Osteocyte (in vitro differentiated cells): ENCODE data around the gene SLC13A4. TPM values are rescaled to one million over a fixed set of nuclear protein-coding genes. Genes with fewer than 3 reads are reported as not detected.

Source experiments
- DNase-seq: peaks from one replicate; pipeline ENCODE4 v3.0.0; 2021; ENCODE audit warnings: mixed read lengths; ENCODE audit not compliant: unreplicated experiment; ENCODE audit errors: extremely low spot score
- H3K27ac Mint-ChIP-seq: one replicate; pipeline ENCODE4 v1.8.0; 2021; ENCODE audit warnings: mild to moderate bottlenecking, mixed read lengths; ENCODE audit not compliant: unreplicated experiment
- H3K27me3 Mint-ChIP-seq: one replicate; pipeline ENCODE4 v1.8.0; 2021; ENCODE audit warnings: mixed read lengths; ENCODE audit not compliant: unreplicated experiment
- H3K36me3 Mint-ChIP-seq: one replicate; pipeline ENCODE4 v1.8.0; 2021; ENCODE audit warnings: mixed read lengths; ENCODE audit not compliant: unreplicated experiment
- H3K4me1 Mint-ChIP-seq: one replicate; pipeline ENCODE4 v1.8.0; 2021; ENCODE audit warnings: mixed read lengths; ENCODE audit not compliant: unreplicated experiment
- H3K4me3 Mint-ChIP-seq: one replicate; pipeline ENCODE4 v1.8.0; 2021; ENCODE audit warnings: mild to moderate bottlenecking, moderate library complexity, mixed read lengths; ENCODE audit not compliant: unreplicated experiment
- H3K9me3 Mint-ChIP-seq: one replicate; pipeline ENCODE4 v1.8.0; 2021; ENCODE audit warnings: mixed read lengths; ENCODE audit not compliant: unreplicated experiment
- CTCF ChIP-seq: fragments of 200-600 bp; sonication (generic); IDR thresholded peaks from 2 replicates; pipeline ENCODE4 v1.5.0; 2021; ENCODE audit warnings: antibody characterized with exemption, mild to moderate bottlenecking, moderate library complexity
- total RNA-seq: library from RNA; stranded (reverse); gene quantifications from 2 replicates; pipeline ENCODE4 v1.2.1, GENCODE V29; 2021

Gene SLC13A4
- total RNA-seq, 1 donor from 2014 or later, result 0.81 TPM

- Mint-ChIP-seq H3K4me3 (no peak overlapping the region), H3K27ac (peak overlapping the region; percentile 95), H3K9me3 (no peaks in the 10 kb centered on the region), H3K27me3 (no peaks in the 10 kb centered on the region), H3K4me1 (peaks cover 44% of the 10 kb centered on the region), H3K36me3 (no peaks in the 10 kb centered on the region)
- no peak for TF ChIP-seq CTCF
- no peak for DNase-seq
Measured at GRCh38 chr7:135759532-135759931, 31.5 kb upstream of the SLC13A4 start.

- Mint-ChIP-seq H3K4me1 (peaks cover 42% of the 10 kb centered on the region), H3K4me3 (peak overlapping the region; percentile 70), H3K27me3 (no peaks in the 10 kb centered on the region), H3K36me3 (no peaks in the 10 kb centered on the region), H3K27ac (peak overlapping the region; percentile 95), H3K9me3 (no peaks in the 10 kb centered on the region)
- no peak for DNase-seq
- TF ChIP-seq CTCF, result no peak
Measured at GRCh38 chr7:135758531-135758932, 30.5 kb upstream of the SLC13A4 start.

- H3K27ac Mint-ChIP-seq, result peak overlapping the region; percentile 95
- peak overlapping the region; percentile 70 for H3K4me3 Mint-ChIP-seq
- H3K36me3 Mint-ChIP-seq, result no peaks in the 10 kb centered on the region
- no peaks in the 10 kb centered on the region for H3K27me3 Mint-ChIP-seq
- H3K4me1 Mint-ChIP-seq, result peaks cover 37% of the 10 kb centered on the region
- no peak for DNase-seq
- H3K9me3 Mint-ChIP-seq, result no peaks in the 10 kb centered on the region
- no peak for TF ChIP-seq CTCF
Measured at GRCh38 chr7:135757719-135758411, 29.9 kb upstream of the SLC13A4 start.

- TF ChIP-seq CTCF, result no peak
- peaks cover 25% of the 10 kb centered on the region for H3K4me1 Mint-ChIP-seq
- DNase-seq, result no peak
Measured at GRCh38 chr7:135756191-135756590, 28.2 kb upstream of the SLC13A4 start.

GRCh38 chr7:135755351-135755753 is 27.4 kb upstream of the SLC13A4 start:
- Mint-ChIP-seq H3K4me3 (no peak overlapping the region), H3K9me3 (no peaks in the 10 kb centered on the region), H3K4me1 (peaks cover 24% of the 10 kb centered on the region), H3K27me3 (no peaks in the 10 kb centered on the region), H3K27ac (no peak overlapping the region), H3K36me3 (no peaks in the 10 kb centered on the region)
- no peak for DNase-seq
- TF ChIP-seq CTCF, result no peak

More at GRCh38 chr7:135756191-135756590, 28.2 kb upstream of the SLC13A4 start:
- Mint-ChIP-seq H3K27ac (no peak overlapping the region), H3K4me3 (no peak overlapping the region), H3K9me3 (no peaks in the 10 kb centered on the region), H3K27me3 (no peaks in the 10 kb centered on the region), H3K36me3 (no peaks in the 10 kb centered on the region)
